HG03439 (cell line): ENCODE results near the gene MET.

Experiments
- ATAC-seq: cut with Tn5 transposase; IDR thresholded peaks from one replicate; pipeline ENCODE4 v1.9.1; 2021; ENCODE audit warnings: mild to moderate bottlenecking, moderate library complexity; ENCODE audit not compliant: unreplicated experiment

MET gene

GRCh38 chr7:116726149-116726548, 54.2 kb downstream of the MET start:
- no peak for ATAC-seq

- no peak for ATAC-seq
Measured at GRCh38 chr7:116726713-116727431, 54.9 kb downstream of the MET start.

GRCh38 chr7:116727432-116728009, 55.5 kb downstream of the MET start:
- ATAC-seq = no peak

GRCh38 chr7:116728413-116728812, 56.4 kb downstream of the MET start:
- ATAC-seq = no peak

- no peak for ATAC-seq
Measured at GRCh38 chr7:116730097-116731022, 58.4 kb downstream of the MET start.

- ATAC-seq = no peak
Measured at GRCh38 chr7:116731023-116731395, 59.0 kb downstream of the MET start.

GRCh38 chr7:116731445-116732335, 59.7 kb downstream of the MET start:
- ATAC-seq = no peak

GRCh38 chr7:116732788-116733694, 61.0 kb downstream of the MET start:
- ATAC-seq = no peak

- ATAC-seq = no peak
Measured at GRCh38 chr7:116733924-116734580, 62.1 kb downstream of the MET start.

- ATAC-seq = no peak
Measured at GRCh38 chr7:116734710-116735109, 62.7 kb downstream of the MET start.

- no peak for ATAC-seq
Measured at GRCh38 chr7:116736927-116737715, 65.1 kb downstream of the MET start.

- ATAC-seq = no peak
Measured at GRCh38 chr7:116738378-116738777, 66.4 kb downstream of the MET start.

GRCh38 chr7:116739307-116739706, 67.3 kb downstream of the MET start:
- ATAC-seq = no peak

GRCh38 chr7:116740231-116740630, 68.2 kb downstream of the MET start:
- no peak for ATAC-seq

- no peak for ATAC-seq
Measured at GRCh38 chr7:116740755-116741462, 68.9 kb downstream of the MET start.

- no peak for ATAC-seq
Measured at GRCh38 chr7:116741625-116742316, 69.8 kb downstream of the MET start.

GRCh38 chr7:116742641-116743040, 70.6 kb downstream of the MET start:
- no peak for ATAC-seq
